AG04450 (cell line): Measurements from ENCODE around the gene TNXB. TPM values are rescaled to one million over a fixed set of nuclear protein-coding genes. Genes with fewer than 3 reads are reported as not detected.

ENCODE experiments used
- CTCF ChIA-PET: fragments of 300-600, 350-600 bp; formaldehyde crosslinking; extraction: SDS; loops from one replicate; lab custom pipeline; 2022; ENCODE audit warnings: antibody characterized with exemption, inconsistent platforms; lab: Charles Lee
- POLR2A ChIA-PET: fragments of 350-600 bp; formaldehyde crosslinking; extraction: SDS; loops from one replicate; lab custom pipeline; 2021; ENCODE audit warnings: antibody characterized with exemption, inconsistent platforms; lab: Yijun Ruan, JAX
- DNase-seq: peaks from one replicate; pipeline ENCODE4 v3.0.0-alpha.2; 2011; ENCODE audit warnings: low read depth, low spot score
- H3K27ac ChIP-seq: one replicate; pipeline ENCODE4 v1.5.1; 2012; ENCODE audit warnings: low read depth, low read length, control low read depth
- H3K27me3 ChIP-seq: one replicate; pipeline ENCODE4 v1.6.0; 2012; ENCODE audit warnings: low read length; ENCODE audit not compliant: control insufficient read depth, insufficient read depth
- H3K4me3 ChIP-seq: 2 replicates; pipeline ENCODE4 v1.5.1; 2011; ENCODE audit warnings: mild to moderate bottlenecking, low read depth, low read length, control low read depth
- H3K9me3 ChIP-seq: 2 replicates; pipeline ENCODE4 v1.5.1; 2012; ENCODE audit warnings: low read length; ENCODE audit not compliant: control insufficient read depth, insufficient read depth
- CTCF ChIP-seq: IDR thresholded peaks from 2 replicates; pipeline ENCODE4 v1.5.1; 2011; ENCODE audit warnings: low read depth, low read length, control low read depth, inconsistent platforms
- polyA plus RNA-seq: library from polyadenylated mRNA; depleted of rRNA; stranded (reverse); fragments of >200 nt; gene quantifications from 2 replicates; pipeline ENCODE4 v1.2.3, GENCODE V29; 2011

The TNXB gene
- polyA plus RNA-seq, 1 experiment, result 0.35 TPM

GRCh38 chr6:32153564-32154513 lies 44.7 kb upstream of the TNXB start, which contains the start of gene PPT2:
Gene PPT2 (plus strand): TSS chr6:32154141. CDS start chr6:32154595, 454 bp downstream.
- H3K27me3 ChIP-seq, result peaks cover 10% of the 10 kb centered on the region
- H3K27ac ChIP-seq, result peak within 1 kb of the TSS; percentile 81
- peak within 1 kb of the TSS; percentile 79 for H3K4me3 ChIP-seq
- peaks cover 10% of the 10 kb centered on the region for H3K9me3 ChIP-seq
- POLR2A ChIA-PET, result interaction anchor here (1.0 to 1.2 kb wide), 3 partner anchors 24 to 42 kb away, joined by 4 to 5 read pairs (median 4); partner anchors contain the start of genes ATF6B and FKBPL
- TF ChIP-seq CTCF, result peak; percentile 45
- peak; percentile 76 for DNase-seq
- CTCF ChIA-PET, result interaction anchor here (1.1 kb wide), 1 partner anchor 40 kb away, joined by 3 read pairs; no protein-coding TSS in a partner anchor

- peak overlapping the region; percentile 81 for H3K27ac ChIP-seq
- CTCF ChIA-PET, result interaction anchor here (1.0 to 1.5 kb wide), 2 partner anchors 37 to 42 kb away, joined by 4 to 5 read pairs; no protein-coding TSS in a partner anchor
- POLR2A ChIA-PET, result interaction anchor here (0.7 to 1.0 kb wide), 2 partner anchors 25 to 46 kb away, joined by 4 read pairs; partner anchors contain the start of gene ATF6B
These were observed 43.8 kb upstream of the TNXB start for GRCh38 chr6:32152769-32153563.

GRCh38 chr6:32151863-32152768 lies 43.0 kb upstream of the TNXB start, which contains the start of gene PRRT1:
Gene PRRT1 (minus strand): TSS chr6:32151939. CDS start chr6:32151827, 112 bp downstream.
- CTCF ChIA-PET, result interaction anchor here (0.6 to 1.5 kb wide), 4 partner anchors 26 to 43 kb away, joined by 4 to 7 read pairs (median 5); no protein-coding TSS in a partner anchor
- H3K4me3 ChIP-seq, result peak within 1 kb of the TSS; percentile 79
- peaks cover 26% of the 10 kb centered on the region for H3K27me3 ChIP-seq
- H3K27ac ChIP-seq, result peak within 1 kb of the TSS; percentile 68
- peaks cover 13% of the 10 kb centered on the region for H3K9me3 ChIP-seq
- DNase-seq, result no peak
- no peak for TF ChIP-seq CTCF
- POLR2A ChIA-PET, result interaction anchor here (0.7 to 1.0 kb wide), 2 partner anchors 24 to 45 kb away, joined by 4 read pairs; partner anchors contain the start of gene ATF6B

More at GRCh38 chr6:32152769-32153563, 43.8 kb upstream of the TNXB start:
- Histone ChIP-seq H3K27me3 (peaks cover 17% of the 10 kb centered on the region), H3K9me3 (peaks cover 13% of the 10 kb centered on the region), H3K4me3 (peak overlapping the region; percentile 79)
- no peak for DNase-seq
- no peak for TF ChIP-seq CTCF

GRCh38 chr6:32151181-32151862 lies 42.2 kb upstream of the TNXB start:
- Histone ChIP-seq H3K27me3 (peaks cover 31% of the 10 kb centered on the region), H3K9me3 (peaks cover 13% of the 10 kb centered on the region), H3K27ac (no peak overlapping the region), H3K4me3 (peak overlapping the region; percentile 60)
- no peak for DNase-seq
- CTCF ChIA-PET, result interaction anchor here (0.6 to 1.5 kb wide), 4 partner anchors 25 to 44 kb away, joined by 3 to 7 read pairs (median 5); no protein-coding TSS in a partner anchor
- POLR2A ChIA-PET, result no interaction called here
- no peak for TF ChIP-seq CTCF
